ENCODE data around the gene HAX1.

- TF ChIP-seq CTCF (conservative IDR thresholded peaks at IDR 0.05 in 1 of 2, IDR thresholded peaks at IDR 0.05 in 1 of 2; ENCODE audit: low read depth in 1 of 2, low read length in 2 of 2) (no peak), EZH2 (IDR thresholded peaks at IDR 0.05; ENCODE audit: low read length, missing control alignments) (no peak)
These were observed 40.6 kb downstream of the HAX1 start for GRCh38 chr1:154313066-154313356.
